ENCODE measurements around the gene LACTBL1.

Gene LACTBL1

DNA sequence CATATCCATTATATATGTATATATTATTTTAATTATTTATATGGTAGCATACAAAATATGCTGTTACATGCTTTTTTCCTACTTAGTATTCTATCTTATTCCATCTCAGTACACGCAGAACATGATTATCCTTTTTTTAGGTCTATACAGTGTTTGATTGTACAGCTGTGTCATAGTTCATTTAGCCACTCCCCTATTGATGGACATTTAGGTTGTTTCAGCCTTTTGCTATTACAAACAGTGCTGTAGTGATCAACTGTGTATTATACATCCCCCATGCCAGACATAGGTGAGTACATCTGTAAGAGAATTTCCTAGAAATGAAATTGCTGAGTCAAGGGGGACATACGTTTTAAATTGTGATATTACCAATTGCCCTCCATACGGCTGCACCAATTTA is 15.6 kb downstream of the LACTBL1 start:
- no peak for ATAC-seq
- TF ChIP-seq, protein P1, sequence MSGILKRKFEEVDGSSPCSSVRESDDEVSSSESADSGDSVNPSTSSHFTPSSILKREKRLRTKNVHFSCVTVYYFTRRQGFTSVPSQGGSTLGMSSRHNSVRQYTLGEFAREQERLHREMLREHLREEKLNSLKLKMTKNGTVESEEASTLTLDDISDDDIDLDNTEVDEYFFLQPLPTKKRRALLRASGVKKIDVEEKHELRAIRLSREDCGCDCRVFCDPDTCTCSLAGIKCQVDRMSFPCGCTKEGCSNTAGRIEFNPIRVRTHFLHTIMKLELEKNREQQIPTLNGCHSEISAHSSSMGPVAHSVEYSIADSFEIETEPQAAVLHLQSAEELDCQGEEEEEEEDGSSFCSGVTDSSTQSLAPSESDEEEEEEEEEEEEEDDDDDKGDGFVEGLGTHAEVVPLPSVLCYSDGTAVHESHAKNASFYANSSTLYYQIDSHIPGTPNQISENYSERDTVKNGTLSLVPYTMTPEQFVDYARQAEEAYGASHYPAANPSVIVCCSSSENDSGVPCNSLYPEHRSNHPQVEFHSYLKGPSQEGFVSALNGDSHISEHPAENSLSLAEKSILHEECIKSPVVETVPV (CRISPR knock-in tag; IDR thresholded peaks at IDR 0.05), result no peak
- TF ChIP-seq ZNF565 (CRISPR knock-in tag; conservative IDR thresholded peaks at IDR 0.05; ENCODE audit: low read depth), result no peak
- no peak for TF ChIP-seq ESRRG (CRISPR knock-in tag; IDR thresholded peaks at IDR 0.05)
- no peak for TF ChIP-seq GLIS3 (CRISPR knock-in tag; IDR thresholded peaks at IDR 0.05)
- TF ChIP-seq, protein P2, sequence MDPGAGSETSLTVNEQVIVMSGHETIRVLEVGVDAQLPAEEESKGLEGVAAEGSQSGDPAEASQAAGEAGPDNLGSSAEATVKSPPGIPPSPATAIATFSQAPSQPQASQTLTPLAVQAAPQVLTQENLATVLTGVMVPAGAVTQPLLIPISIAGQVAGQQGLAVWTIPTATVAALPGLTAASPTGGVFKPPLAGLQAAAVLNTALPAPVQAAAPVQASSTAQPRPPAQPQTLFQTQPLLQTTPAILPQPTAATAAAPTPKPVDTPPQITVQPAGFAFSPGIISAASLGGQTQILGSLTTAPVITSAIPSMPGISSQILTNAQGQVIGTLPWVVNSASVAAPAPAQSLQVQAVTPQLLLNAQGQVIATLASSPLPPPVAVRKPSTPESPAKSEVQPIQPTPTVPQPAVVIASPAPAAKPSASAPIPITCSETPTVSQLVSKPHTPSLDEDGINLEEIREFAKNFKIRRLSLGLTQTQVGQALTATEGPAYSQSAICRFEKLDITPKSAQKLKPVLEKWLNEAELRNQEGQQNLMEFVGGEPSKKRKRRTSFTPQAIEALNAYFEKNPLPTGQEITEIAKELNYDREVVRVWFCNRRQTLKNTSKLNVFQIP (CRISPR knock-in tag; IDR thresholded peaks at IDR 0.05; ENCODE audit: borderline replicate concordance, low read depth), result no peak
- TF ChIP-seq RARB (CRISPR knock-in tag; IDR thresholded peaks at IDR 0.05), result no peak
- no peak for TF ChIP-seq ZNF8 (CRISPR knock-in tag; IDR thresholded peaks at IDR 0.05)
- TF ChIP-seq ZC3H10 (CRISPR knock-in tag; IDR thresholded peaks at IDR 0.05), result no peak
- no peak for TF ChIP-seq CSDC2 (CRISPR knock-in tag; IDR thresholded peaks at IDR 0.05)
- TF ChIP-seq OSR1 (CRISPR knock-in tag; IDR thresholded peaks at IDR 0.05), result no peak
- TF ChIP-seq TOX (CRISPR knock-in tag; IDR thresholded peaks at IDR 0.05; ENCODE audit: borderline replicate concordance), result no peak
- no peak for TF ChIP-seq ARNTL (CRISPR knock-in tag; IDR thresholded peaks at IDR 0.05; ENCODE audit: borderline replicate concordance, low read depth)

DNA sequence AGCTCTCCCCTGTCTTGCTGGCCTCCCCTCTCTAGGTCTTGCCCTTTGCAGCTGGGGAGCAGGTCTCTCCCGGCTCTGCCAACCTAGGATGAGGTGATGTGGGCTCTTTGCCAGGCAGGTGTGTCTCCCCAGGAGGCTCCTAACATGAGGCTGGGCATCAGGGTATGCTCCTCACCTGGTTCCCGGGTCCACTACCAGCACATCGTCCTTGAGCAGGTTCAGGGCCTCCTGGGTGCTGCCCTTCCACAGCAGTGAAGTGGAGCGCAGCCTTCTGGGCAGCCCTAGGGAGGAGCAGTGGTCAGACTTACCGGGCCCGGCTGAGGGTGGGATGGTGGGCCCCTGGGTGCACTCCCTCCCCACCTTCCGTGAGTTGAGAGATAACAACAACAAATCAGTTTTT is 17.5 kb downstream of the LACTBL1 start:
- no peak for ATAC-seq
- no peak for TF ChIP-seq ISL1 (CRISPR knock-in tag; IDR thresholded peaks at IDR 0.05)
- no peak for TF ChIP-seq ZNF8 (CRISPR knock-in tag; IDR thresholded peaks at IDR 0.05)
- TF ChIP-seq TCF4 (CRISPR knock-in tag; IDR thresholded peaks at IDR 0.05; ENCODE audit: borderline replicate concordance), result no peak
- TF ChIP-seq PPARA (CRISPR knock-in tag; IDR thresholded peaks at IDR 0.05; ENCODE audit: borderline replicate concordance), result no peak
- TF ChIP-seq ZNF70 (CRISPR knock-in tag; IDR thresholded peaks at IDR 0.05), result no peak
- TF ChIP-seq RARB (CRISPR knock-in tag; IDR thresholded peaks at IDR 0.05), result no peak
- TF ChIP-seq, protein P1 (CRISPR knock-in tag; IDR thresholded peaks at IDR 0.05), result no peak
- no peak for TF ChIP-seq ARNTL (CRISPR knock-in tag; IDR thresholded peaks at IDR 0.05; ENCODE audit: borderline replicate concordance, low read depth)
- no peak for TF ChIP-seq TOX (CRISPR knock-in tag; IDR thresholded peaks at IDR 0.05; ENCODE audit: borderline replicate concordance)
- no peak for TF ChIP-seq ZFP3 (CRISPR knock-in tag; IDR thresholded peaks at IDR 0.05)
- TF ChIP-seq CREB5 (CRISPR knock-in tag; IDR thresholded peaks at IDR 0.05; ENCODE audit: low read depth), result no peak

DNA sequence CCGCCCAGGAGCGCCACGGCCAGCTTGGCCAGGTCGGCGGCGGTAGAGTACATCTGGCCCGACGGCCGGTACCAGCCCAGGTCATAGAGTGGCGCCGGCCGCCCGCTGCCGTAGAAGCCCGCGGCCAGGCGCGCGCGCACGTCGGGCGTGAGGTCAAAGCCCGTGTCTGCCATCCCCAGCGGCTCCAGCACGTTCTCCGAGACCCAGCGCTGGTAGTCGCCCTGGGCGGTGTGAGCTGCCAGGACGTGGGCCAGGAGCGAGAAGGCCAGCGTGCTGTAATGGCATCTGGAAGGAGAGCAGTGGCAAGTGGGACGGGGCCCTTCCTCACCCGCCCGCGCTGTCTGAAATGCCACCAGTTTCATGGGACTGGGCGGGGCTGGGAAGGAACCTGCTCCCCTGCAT is 18.9 kb downstream of the LACTBL1 start:
- TF ChIP-seq ESRRG (CRISPR knock-in tag; IDR thresholded peaks at IDR 0.05) (no peak), CREB5 (CRISPR knock-in tag; IDR thresholded peaks at IDR 0.05; ENCODE audit: low read depth) (no peak), ZFP3 (CRISPR knock-in tag; IDR thresholded peaks at IDR 0.05) (no peak), PPARA (CRISPR knock-in tag; IDR thresholded peaks at IDR 0.05; ENCODE audit: borderline replicate concordance) (no peak), ZNF8 (CRISPR knock-in tag; IDR thresholded peaks at IDR 0.05) (no peak), OSR1 (CRISPR knock-in tag; IDR thresholded peaks at IDR 0.05) (no peak), ZC3H10 (CRISPR knock-in tag; IDR thresholded peaks at IDR 0.05) (no peak), ZNF70 (CRISPR knock-in tag; IDR thresholded peaks at IDR 0.05) (no peak), TOX (CRISPR knock-in tag; IDR thresholded peaks at IDR 0.05; ENCODE audit: borderline replicate concordance) (no peak), BACH2 (CRISPR knock-in tag; IDR thresholded peaks at IDR 0.05; ENCODE audit: borderline replicate concordance) (no peak), GLIS3 (CRISPR knock-in tag; IDR thresholded peaks at IDR 0.05) (no peak)
- TF ChIP-seq, protein P2 (CRISPR knock-in tag; IDR thresholded peaks at IDR 0.05; ENCODE audit: borderline replicate concordance, low read depth), result no peak
- TF ChIP-seq, protein P3, sequence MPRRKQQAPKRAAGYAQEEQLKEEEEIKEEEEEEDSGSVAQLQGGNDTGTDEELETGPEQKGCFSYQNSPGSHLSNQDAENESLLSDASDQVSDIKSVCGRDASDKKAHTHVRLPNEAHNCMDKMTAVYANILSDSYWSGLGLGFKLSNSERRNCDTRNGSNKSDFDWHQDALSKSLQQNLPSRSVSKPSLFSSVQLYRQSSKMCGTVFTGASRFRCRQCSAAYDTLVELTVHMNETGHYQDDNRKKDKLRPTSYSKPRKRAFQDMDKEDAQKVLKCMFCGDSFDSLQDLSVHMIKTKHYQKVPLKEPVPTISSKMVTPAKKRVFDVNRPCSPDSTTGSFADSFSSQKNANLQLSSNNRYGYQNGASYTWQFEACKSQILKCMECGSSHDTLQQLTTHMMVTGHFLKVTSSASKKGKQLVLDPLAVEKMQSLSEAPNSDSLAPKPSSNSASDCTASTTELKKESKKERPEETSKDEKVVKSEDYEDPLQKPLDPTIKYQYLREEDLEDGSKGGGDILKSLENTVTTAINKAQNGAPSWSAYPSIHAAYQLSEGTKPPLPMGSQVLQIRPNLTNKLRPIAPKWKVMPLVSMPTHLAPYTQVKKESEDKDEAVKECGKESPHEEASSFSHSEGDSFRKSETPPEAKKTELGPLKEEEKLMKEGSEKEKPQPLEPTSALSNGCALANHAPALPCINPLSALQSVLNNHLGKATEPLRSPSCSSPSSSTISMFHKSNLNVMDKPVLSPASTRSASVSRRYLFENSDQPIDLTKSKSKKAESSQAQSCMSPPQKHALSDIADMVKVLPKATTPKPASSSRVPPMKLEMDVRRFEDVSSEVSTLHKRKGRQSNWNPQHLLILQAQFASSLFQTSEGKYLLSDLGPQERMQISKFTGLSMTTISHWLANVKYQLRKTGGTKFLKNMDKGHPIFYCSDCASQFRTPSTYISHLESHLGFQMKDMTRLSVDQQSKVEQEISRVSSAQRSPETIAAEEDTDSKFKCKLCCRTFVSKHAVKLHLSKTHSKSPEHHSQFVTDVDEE (CRISPR knock-in tag; IDR thresholded peaks at IDR 0.05), result no peak
- no peak for ATAC-seq

Measured in SK-N-SH treated with all-trans-retinoic acid at 6 μM for 48 hours (cell line).